ENCODE measurements around the gene PCNX2.

DNA sequence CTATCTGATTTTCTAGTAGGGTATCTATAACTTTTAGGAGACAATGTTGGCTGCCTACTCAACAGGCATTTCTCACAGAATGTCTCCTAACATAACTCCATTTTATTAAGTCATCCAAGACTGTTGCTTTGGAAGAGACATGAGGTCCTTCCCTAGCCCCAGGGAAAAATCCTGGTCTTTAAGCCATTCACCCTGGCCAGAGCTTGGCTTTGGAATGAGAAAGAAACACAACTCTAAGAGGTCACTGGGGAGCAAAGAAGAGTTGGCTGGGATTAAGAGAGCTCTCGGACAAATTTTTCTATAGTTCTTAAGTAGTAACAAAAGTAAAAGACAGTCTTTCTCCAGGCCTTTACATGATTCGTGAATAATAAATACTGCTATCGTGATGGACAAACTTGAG is 57.9 kb downstream of the PCNX2 start:
- TF ChIP-seq POLR2A (IDR thresholded peaks at IDR 0.05) (no peak), EP300 (IDR thresholded peaks at IDR 0.05) (no peak)
- TF ChIP-seq, protein P1, sequence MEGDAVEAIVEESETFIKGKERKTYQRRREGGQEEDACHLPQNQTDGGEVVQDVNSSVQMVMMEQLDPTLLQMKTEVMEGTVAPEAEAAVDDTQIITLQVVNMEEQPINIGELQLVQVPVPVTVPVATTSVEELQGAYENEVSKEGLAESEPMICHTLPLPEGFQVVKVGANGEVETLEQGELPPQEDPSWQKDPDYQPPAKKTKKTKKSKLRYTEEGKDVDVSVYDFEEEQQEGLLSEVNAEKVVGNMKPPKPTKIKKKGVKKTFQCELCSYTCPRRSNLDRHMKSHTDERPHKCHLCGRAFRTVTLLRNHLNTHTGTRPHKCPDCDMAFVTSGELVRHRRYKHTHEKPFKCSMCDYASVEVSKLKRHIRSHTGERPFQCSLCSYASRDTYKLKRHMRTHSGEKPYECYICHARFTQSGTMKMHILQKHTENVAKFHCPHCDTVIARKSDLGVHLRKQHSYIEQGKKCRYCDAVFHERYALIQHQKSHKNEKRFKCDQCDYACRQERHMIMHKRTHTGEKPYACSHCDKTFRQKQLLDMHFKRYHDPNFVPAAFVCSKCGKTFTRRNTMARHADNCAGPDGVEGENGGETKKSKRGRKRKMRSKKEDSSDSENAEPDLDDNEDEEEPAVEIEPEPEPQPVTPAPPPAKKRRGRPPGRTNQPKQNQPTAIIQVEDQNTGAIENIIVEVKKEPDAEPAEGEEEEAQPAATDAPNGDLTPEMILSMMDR (IDR thresholded peaks at IDR 0.05), result no peak
